NCI-H524 treated with DMSO at 0.1 percent for 48 hours (cell line): ENCODE results near the gene PSMG4.
A peak's percentile ranks its signal among the peaks of the same experiment; 100 is the strongest.

Experiments used
- DNase-seq: peaks from one replicate; lab custom pipeline; 2025; lab: John Stamatoyannopoulos, UW

Gene PSMG4

GRCh38 chr6:3290149-3290930 lies 31.6 kb downstream of the PSMG4 start:
- no peak for DNase-seq

GRCh38 chr6:3290931-3291211 lies 32.1 kb downstream of the PSMG4 start:
- DNase-seq: no peak

DNA sequence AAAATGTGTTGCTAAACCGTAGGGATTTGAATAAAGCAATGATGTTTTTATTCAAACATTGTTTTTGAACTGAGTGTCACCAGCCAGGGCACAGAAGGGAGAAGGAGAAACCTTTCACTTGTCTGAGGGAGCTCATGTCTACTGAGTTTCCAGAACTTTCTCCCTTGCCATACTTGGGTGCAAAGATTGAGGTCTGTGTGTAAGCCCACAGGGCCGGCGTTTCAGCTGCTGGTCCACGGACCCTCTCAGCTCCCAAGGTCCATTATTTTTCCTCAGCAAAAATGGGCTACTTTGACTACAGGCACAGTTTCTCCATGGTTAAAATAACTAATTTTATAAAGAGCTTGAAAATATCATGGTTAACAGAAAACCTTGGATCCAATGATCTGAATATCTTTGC lies 32.6 kb downstream of the PSMG4 start:
- no peak for DNase-seq

GRCh38 chr6:3291987-3292386 lies 33.2 kb downstream of the PSMG4 start:
- DNase-seq: no peak

GRCh38 chr6:3292431-3293197 lies 33.9 kb downstream of the PSMG4 start:
- DNase-seq: no peak

DNA sequence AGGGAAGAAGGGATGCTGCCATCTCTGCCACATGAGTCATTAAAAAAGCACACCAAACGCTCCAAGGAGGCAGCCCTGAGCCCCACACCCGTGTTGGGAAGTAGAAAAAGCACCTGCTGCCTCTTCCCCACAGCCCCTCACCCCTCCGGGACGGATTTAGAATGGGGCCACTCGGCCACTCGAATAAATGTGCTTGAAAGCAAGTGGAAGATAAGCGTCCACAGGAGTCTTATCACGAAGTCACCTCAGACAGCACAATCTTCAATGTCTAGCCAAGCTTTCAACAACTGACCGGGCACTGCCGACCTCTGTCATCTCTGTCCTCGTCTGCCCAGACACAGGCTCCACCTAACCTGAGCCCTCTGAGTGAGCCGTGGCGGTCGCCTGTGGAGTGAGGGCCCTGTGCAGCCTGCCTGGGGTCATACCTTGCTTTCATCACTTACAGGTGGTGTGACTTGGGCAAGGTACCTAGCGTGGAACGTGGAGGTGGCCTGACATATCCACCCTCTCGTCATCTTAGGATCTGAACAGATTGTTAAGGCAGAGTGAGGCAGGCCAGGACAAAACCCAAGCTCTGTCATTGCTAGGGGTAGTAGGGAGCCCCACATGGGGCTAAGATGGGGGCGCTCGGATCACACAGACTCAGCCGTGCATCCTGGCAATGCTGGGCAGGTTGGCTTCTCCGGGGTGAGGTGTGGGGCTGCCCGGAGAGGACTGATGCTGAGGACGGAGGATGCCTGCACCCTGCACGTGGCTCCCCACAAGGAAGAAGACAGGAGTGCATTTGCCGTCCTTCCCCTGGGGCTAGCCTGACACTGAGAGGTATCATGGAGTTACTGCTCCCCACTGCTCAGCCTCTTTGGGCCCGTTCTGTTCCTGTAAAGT lies 34.8 kb downstream of the PSMG4 start:
- no peak for DNase-seq

- DNase-seq: no peak
Observed at GRCh38 chr6:3294396-3294795, 35.6 kb downstream of the PSMG4 start.

- DNase-seq: peak; percentile 86
Observed at GRCh38 chr6:3294921-3295871, 36.4 kb downstream of the PSMG4 start.

GRCh38 chr6:3296078-3296477 lies 37.3 kb downstream of the PSMG4 start:
- no peak for DNase-seq

DNA sequence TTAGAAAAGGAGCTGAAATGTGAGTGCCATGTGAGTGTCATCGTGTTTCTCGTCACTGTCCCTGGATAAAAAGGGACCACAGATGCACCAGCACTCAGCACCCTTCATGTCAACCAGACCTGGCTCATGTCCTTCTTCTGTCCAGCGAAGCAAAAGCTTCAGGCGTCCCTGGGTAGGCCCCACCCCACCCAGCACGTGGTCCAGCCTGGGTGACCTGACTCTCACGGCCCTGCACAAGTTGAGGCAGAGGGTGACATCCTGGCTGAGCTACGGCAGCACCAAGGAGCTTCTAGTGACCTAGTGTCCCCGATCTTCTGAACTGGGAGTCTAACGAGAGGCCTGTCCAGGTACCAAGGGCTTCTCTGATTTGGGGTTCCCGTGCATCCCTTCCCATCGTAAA lies 37.8 kb downstream of the PSMG4 start:
- DNase-seq: no peak

DNA sequence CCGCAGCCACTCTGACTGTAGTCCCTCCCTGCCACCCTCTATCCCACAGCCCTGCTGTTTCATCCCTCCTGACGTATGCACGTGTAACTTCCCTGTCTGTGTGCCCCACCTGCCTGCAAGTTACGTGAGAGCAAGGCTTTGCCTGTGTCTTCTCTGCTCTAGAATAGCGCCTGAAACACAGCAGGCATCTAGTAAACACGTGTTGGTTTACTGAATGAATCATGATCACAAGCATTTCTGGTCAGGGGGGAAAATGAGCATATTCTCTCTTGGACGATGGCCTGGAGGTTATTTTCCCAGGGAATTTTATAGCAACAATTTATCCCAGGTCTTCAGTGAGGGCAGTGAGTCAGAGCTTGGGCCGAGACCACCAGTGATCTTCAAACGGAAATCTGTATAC lies 38.3 kb downstream of the PSMG4 start:
- no peak for DNase-seq

- DNase-seq: no peak
Observed at GRCh38 chr6:3297909-3298308, 39.2 kb downstream of the PSMG4 start.

DNA sequence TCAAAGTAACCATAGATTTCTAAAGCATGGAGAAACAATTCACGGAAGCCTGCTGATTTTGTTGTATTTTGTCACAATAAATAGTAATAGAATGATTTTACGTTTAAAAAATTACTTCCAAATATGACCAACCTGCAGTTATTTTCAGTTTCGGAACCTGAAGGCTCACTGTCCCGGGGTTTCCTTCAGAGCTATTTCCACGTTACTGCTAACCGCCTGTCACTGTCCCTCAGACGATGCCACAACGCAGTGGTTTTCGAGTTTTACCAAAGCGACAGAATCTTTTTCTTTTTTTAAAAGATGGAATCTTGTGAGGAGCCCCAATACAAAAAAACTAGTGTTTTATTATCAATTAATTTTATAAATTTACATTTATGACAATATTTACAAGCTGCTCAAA lies 40.5 kb downstream of the PSMG4 start:
- DNase-seq: no peak

DNA sequence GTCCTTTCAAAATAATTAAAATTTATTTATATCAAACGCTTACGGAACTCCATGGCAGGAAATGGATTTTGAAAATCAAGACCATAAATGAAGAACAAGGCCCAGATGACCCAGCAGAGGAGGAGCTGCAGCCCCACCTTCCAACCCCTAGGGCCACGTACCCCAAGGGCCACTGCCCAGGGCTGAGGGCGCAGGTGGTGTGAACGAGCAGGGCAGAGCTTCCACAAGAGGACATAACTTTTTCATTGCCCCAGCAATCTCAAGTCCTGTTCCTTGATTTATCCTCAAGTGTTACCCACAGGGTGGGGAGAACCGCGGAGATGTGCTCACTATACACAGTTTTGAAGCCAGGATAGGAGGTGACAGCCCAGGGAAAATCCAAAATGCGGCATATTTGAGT lies 42.8 kb downstream of the PSMG4 start:
- no peak for DNase-seq

GRCh38 chr6:3303795-3304411 lies 45.2 kb downstream of the PSMG4 start:
- DNase-seq: no peak

DNA sequence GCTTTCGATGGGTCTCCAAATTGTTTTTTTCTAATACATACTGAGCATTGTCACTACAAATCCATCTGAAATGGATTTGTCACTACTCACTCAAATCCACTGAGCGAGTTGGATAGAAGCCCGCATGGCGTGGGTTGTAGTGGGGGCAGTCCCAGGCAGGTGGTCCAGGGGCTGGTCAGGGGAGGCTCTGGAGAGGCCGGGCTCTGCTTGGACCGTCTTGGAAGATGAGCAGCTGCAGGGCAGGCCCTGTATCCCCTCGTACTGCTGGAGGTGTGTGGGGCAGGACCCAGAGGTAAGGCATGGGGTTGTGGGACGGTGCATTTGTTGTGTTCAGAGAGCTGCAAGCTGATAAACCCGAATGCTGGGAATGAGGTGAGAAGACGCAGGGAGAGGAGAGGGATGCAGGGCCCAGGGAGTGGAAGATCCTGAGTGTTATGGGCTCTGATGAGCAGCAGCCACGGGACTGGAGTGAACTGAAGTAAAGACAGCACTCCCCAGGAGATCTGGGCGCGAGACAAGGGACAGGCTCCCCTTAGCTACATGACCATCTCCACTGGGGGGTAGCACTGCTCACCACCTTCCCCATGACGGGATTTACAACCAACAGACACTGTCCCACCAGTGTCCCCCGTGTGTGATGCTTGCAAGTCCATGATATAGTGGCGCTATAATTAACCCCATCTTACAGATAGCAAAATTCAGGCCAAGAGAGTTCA lies 45.9 kb downstream of the PSMG4 start:
- no peak for DNase-seq

DNA sequence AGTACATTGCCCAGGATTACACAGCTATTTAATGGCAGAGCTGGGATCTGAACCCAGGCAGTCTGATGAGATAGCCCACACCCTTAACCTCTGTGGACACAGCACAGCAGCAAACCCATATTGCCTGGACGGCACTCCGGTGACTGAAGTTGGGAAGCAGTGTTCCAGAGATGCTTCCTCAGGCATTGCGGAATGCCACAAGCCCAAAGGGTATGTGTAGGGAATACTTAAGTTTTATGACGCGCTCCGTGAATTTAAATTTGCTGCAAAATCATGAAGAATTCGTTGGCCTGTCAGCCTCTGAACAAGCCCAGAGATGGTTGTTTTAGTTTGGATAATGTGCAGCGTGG lies 46.4 kb downstream of the PSMG4 start:
- no peak for DNase-seq

GRCh38 chr6:3305831-3306230 lies 47.1 kb downstream of the PSMG4 start:
- DNase-seq: no peak

DNA sequence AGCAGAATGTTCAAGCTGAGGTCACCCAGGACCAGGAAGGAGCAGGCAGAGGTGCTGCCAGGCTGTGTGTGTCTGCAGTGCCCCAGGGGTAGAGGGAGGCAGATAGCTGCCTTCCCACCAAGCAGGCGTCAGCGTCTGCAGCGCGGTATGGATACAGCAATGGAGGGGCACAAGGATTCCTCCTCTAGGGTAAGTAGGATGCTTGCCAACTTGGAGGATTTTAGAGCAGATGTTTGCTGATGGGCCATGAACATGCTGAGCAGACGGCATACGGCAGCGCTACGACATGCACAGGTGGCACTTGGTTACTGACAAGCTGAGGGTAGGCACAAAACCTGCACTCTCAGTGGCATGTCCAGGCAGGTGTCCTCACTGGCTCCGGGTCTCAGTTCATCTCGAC lies 48.1 kb downstream of the PSMG4 start:
- peak; percentile 89 for DNase-seq

DNA sequence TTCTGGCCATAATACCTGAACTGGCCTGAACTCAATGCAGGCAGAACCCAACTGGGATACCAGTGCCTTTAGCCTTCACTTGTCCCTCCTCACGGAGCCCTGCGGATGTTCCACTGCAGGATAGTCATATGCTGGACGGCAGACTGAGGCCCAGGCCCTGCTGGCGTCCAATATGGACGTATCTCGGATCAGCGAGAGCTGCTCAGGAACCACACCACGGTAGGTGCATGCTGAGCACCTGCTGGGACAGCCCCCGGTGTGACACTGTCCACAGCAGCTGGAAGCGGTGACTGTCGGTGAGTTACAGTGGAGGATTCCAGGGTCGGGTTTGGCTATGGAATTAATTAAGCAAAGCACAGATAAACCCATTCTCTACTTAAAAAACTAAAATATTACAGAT lies 48.7 kb downstream of the PSMG4 start:
- no peak for DNase-seq

GRCh38 chr6:3308106-3308505 lies 49.4 kb downstream of the PSMG4 start:
- DNase-seq: no peak
